Liver (tissue), 9 donors: ENCODE data around the gene KCTD16. TPM values are rescaled to one million over a fixed set of nuclear protein-coding genes. Genes with fewer than 3 reads are reported as not detected.

Source experiments
- DNase-seq: peaks from one replicate; pipeline ENCODE4 v3.0.0-alpha.2; 2017; ENCODE audit warnings: low spot score
- H3K27ac ChIP-seq, 2 donors: one replicate each; pipeline ENCODE4 v1.7.0; 2013; ENCODE audit warnings: inconsistent platforms in 2 of 2, low read length in 2 of 2, control low read depth in 1 of 2, low read depth in 1 of 2, mild to moderate bottlenecking in 1 of 2
- H3K27me3 ChIP-seq, 4 donors: one replicate each; pipeline versions ENCODE4 v1.6.1 to v1.7.0; 2013; ENCODE audit warnings: low read length in 3 of 4, inconsistent platforms in 1 of 4, mild to moderate bottlenecking in 1 of 4, moderate library complexity in 1 of 4; ENCODE audit not compliant: control insufficient read depth in 4 of 4, insufficient read depth in 4 of 4
- H3K36me3 ChIP-seq, 4 donors: one replicate each; pipeline versions ENCODE4 v1.6.1 to v1.7.0; 2013; ENCODE audit warnings: low read length in 3 of 4, mild to moderate bottlenecking in 3 of 4, low read depth in 1 of 4, moderate library complexity in 1 of 4; ENCODE audit not compliant: control insufficient read depth in 4 of 4, insufficient read depth in 3 of 4
- H3K4me1 ChIP-seq, 4 donors: one replicate each; pipeline versions ENCODE4 v1.6.1 to v1.7.0; 2013; ENCODE audit warnings: low read length in 3 of 4, mild to moderate bottlenecking in 3 of 4, moderate library complexity in 1 of 4; ENCODE audit not compliant: control insufficient read depth in 4 of 4, insufficient read depth in 4 of 4
- H3K4me3 ChIP-seq, 3 donors: one replicate each; pipeline versions ENCODE4 v1.6.1 to v1.7.0; 2013; ENCODE audit warnings: low read length in 3 of 3, control low read depth in 1 of 3, low read depth in 1 of 3, mild to moderate bottlenecking in 1 of 3
- H3K9ac ChIP-seq, 2 donors: one replicate each; pipeline ENCODE4 v1.7.0; 2013; ENCODE audit warnings: low read length in 2 of 2, mild to moderate bottlenecking in 2 of 2, moderate library complexity in 2 of 2, control low read depth in 1 of 2, low read depth in 1 of 2
- H3K9me3 ChIP-seq, 4 donors: one replicate each; pipeline versions ENCODE4 v1.6.1 to v1.7.0; 2013; ENCODE audit warnings: low read length in 3 of 4; ENCODE audit not compliant: control insufficient read depth in 4 of 4
- EGR1 ChIP-seq, 2 donors: IDR thresholded peaks; 2 replicates each; pipeline ENCODE4 v1.6.1; 2016 to 2018; ENCODE audit warnings: antibody characterized with exemption in 2 of 2, low read depth in 2 of 2
- FOXA1 ChIP-seq: IDR thresholded peaks from 2 replicates; pipeline ENCODE4 v1.6.1; 2016; ENCODE audit warnings: antibody characterized with exemption
- FOXA2 ChIP-seq: IDR thresholded peaks from 2 replicates; pipeline ENCODE4 v1.6.1; 2016; ENCODE audit warnings: antibody characterized with exemption
- GABPA ChIP-seq, 2 donors: IDR thresholded peaks in 1 of 2; conservative IDR thresholded peaks in 1 of 2; 2 replicates each; pipeline ENCODE4 v1.6.1; 2016; ENCODE audit warnings: antibody characterized with exemption in 2 of 2, mild to moderate bottlenecking in 1 of 2, moderate library complexity in 1 of 2
- HNF4A ChIP-seq, 2 donors: conservative IDR thresholded peaks; 2 replicates each; pipeline ENCODE4 v1.6.1; 2016; ENCODE audit warnings: antibody characterized with exemption in 2 of 2, mild to moderate bottlenecking in 2 of 2
- JUND ChIP-seq, 2 donors: IDR thresholded peaks; 2 replicates each; pipeline ENCODE4 v1.6.1; 2016; ENCODE audit warnings: antibody characterized with exemption in 2 of 2
- MAX ChIP-seq: IDR thresholded peaks from 2 replicates; pipeline ENCODE4 v1.6.1; 2016; ENCODE audit warnings: antibody characterized with exemption
- RAD21 ChIP-seq, 2 donors: IDR thresholded peaks; 2 replicates each; pipeline ENCODE4 v1.6.1; 2016; ENCODE audit warnings: antibody characterized with exemption in 2 of 2, mild to moderate bottlenecking in 2 of 2
- RXRA ChIP-seq, 2 donors: IDR thresholded peaks; 2 replicates each; pipeline ENCODE4 v1.6.1; 2017 to 2018; ENCODE audit warnings: antibody characterized with exemption in 2 of 2, mild to moderate bottlenecking in 1 of 2
- SP1 ChIP-seq: IDR thresholded peaks from 2 replicates; pipeline ENCODE4 v1.6.1; 2018; ENCODE audit warnings: antibody characterized with exemption, mild to moderate bottlenecking
- TAF1 ChIP-seq: conservative IDR thresholded peaks from 2 replicates; pipeline ENCODE4 v1.6.1; 2016; ENCODE audit warnings: antibody characterized with exemption, mild to moderate bottlenecking
- YY1 ChIP-seq: IDR thresholded peaks from 2 replicates; pipeline ENCODE4 v1.6.1; 2016; ENCODE audit warnings: antibody characterized with exemption, mild to moderate bottlenecking
- ZBTB33 ChIP-seq: IDR thresholded peaks from 2 replicates; pipeline ENCODE4 v1.6.1; 2016; ENCODE audit warnings: antibody characterized with exemption
- WGBS: extraction: QIAGEN DNeasy Blood & Tissue Kit; methylation state at CpG from one replicate; pipeline ENCODE4 v1.1.7; 2013; 5-methylcytosine and 5-hydroxymethylcytosine counted together
- polyA plus RNA-seq, 2 donors: library from polyadenylated mRNA; stranded (reverse) in 1 of 2; unstranded in 1 of 2; fragments of 200-250 nt in 1 of 2; fragments of >200 nt in 1 of 2; fragmentation: Nextera tagmentation in 1 of 2; extraction: Ambion mirVana in 1 of 2; gene quantifications; one replicate each; pipeline versions ENCODE4 v1.2.1 to v1.2.3, GENCODE V29; 2013 to 2015
- total RNA-seq, 2 donors: library from RNA; depleted of rRNA; stranded (reverse); fragments of >200 nt; gene quantifications; one replicate each; pipeline ENCODE4 v1.2.3, GENCODE V29; 2014
- TF ChIP-seq, protein P1 (sequence below): IDR thresholded peaks from 2 replicates; pipeline ENCODE4 v1.6.1; 2016; ENCODE audit warnings: antibody characterized with exemption
- TF ChIP-seq, protein P2 (sequence below): fragments of 150-350 bp; IDR thresholded peaks from 2 replicates; pipeline ENCODE4 v1.5.1; 2017; ENCODE audit warnings: improper control_type of control experiment, low read depth, low read length; ENCODE audit not compliant: missing input control
- TF ChIP-seq, protein P3 (sequence below): IDR thresholded peaks from 2 replicates; pipeline ENCODE4 v1.6.1; 2016; ENCODE audit warnings: antibody characterized with exemption, mild to moderate bottlenecking
- donor health status: healthy.
- donor health status: healthy.
- donor health status: healthy.
- donor health status: healthy.
- donor health status: healthy.

KCTD16 gene
- total and polyA plus RNA-seq, 4 donors, result under 0.01 to 0.05 (median 0.01) TPM; not detected in 1

- no peaks in the 10 kb centered on the region for H3K4me1 ChIP-seq
- H3K27me3 ChIP-seq, result no peaks in the 10 kb centered on the region
- no peak overlapping the region for H3K4me3 ChIP-seq
- no peak for DNase-seq
- no peak for TF ChIP-seq MAX
- TF ChIP-seq JUND (IDR thresholded peaks at IDR 0.05), result no peak
- TF ChIP-seq YY1, result no peak
- no peak for TF ChIP-seq FOXA1
- TF ChIP-seq RAD21 (IDR thresholded peaks at IDR 0.05), result no peak
- no peak for TF ChIP-seq ZBTB33
- TF ChIP-seq GABPA (IDR thresholded peaks at IDR 0.05 in 1 of 2, conservative IDR thresholded peaks at IDR 0.05 in 1 of 2), result no peak
- TF ChIP-seq TAF1, result no peak
- TF ChIP-seq FOXA2, result no peak
- TF ChIP-seq SP1, result no peak
- TF ChIP-seq EGR1 (IDR thresholded peaks at IDR 0.05; ENCODE audit: low read depth in 2 of 2), result no peak
- WGBS, result 85% methylated on average over 5 of the region's 5 CpGs
- peaks cover 0 to 3% (median 1%) of the 10 kb centered on the region in 4 donors for H3K9me3 ChIP-seq
- H3K36me3 ChIP-seq, result no peaks in the 10 kb centered on the region
- no peak overlapping the region for H3K9ac ChIP-seq
- H3K27ac ChIP-seq, result no peak overlapping the region
These were observed 208.0 kb downstream of the KCTD16 start for GRCh38 chr5:144378681-144379080.

- Histone ChIP-seq H3K36me3 (no peaks in the 10 kb centered on the region), H3K9me3 (peaks cover 0 to 3% (median 1%) of the 10 kb centered on the region in 4 donors), H3K27me3 (no peaks in the 10 kb centered on the region), H3K9ac (no peak overlapping the region), H3K27ac (no peak overlapping the region), H3K4me3 (no peak overlapping the region), H3K4me1 (no peaks in the 10 kb centered on the region)
- TF ChIP-seq RXRA (IDR thresholded peaks at IDR 0.05) (no peak), RAD21 (IDR thresholded peaks at IDR 0.05) (no peak), TAF1 (no peak)
- TF ChIP-seq, protein P1, sequence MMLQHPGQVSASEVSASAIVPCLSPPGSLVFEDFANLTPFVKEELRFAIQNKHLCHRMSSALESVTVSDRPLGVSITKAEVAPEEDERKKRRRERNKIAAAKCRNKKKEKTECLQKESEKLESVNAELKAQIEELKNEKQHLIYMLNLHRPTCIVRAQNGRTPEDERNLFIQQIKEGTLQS, result no peak
- WGBS, result 67% methylated on average over 1 of the region's 1 CpG
- no peak for DNase-seq
These were observed 214.9 kb downstream of the KCTD16 start for GRCh38 chr5:144385597-144385996.

DNA sequence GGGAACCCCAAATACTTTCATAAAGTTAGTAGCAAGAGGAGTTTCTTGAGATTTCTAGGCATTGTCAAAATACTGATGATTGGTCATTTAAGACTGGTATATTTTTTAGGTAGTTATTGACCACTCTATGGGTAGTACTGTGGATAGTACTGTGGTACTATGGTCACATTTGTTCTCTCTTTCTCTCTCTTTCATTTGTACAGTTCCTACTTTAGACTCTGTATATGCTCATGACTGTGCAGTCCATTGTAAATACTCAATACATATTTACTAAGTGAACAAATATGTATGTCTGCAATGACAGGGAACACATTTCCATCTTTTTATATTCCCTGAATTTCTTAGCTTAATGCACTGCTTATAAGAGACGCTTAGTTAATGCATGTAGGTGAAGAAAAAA, 215.6 kb downstream of the KCTD16 start:
- H3K27ac ChIP-seq, result no peak overlapping the region
- DNase-seq, result no peak
- H3K4me1 ChIP-seq, result no peaks in the 10 kb centered on the region
- 84% methylated on average over 1 of the region's 1 CpG for WGBS
- no peak overlapping the region for H3K4me3 ChIP-seq
- no peak overlapping the region for H3K9ac ChIP-seq
- H3K27me3 ChIP-seq, result no peaks in the 10 kb centered on the region
- TF ChIP-seq SP1 (no peak), YY1 (no peak), HNF4A (conservative IDR thresholded peaks at IDR 0.05) (no peak), MAX (no peak), EGR1 (IDR thresholded peaks at IDR 0.05; ENCODE audit: low read depth in 2 of 2) (no peak), FOXA2 (no peak), ZBTB33 (no peak), JUND (IDR thresholded peaks at IDR 0.05) (no peak)
- TF ChIP-seq, protein P2, sequence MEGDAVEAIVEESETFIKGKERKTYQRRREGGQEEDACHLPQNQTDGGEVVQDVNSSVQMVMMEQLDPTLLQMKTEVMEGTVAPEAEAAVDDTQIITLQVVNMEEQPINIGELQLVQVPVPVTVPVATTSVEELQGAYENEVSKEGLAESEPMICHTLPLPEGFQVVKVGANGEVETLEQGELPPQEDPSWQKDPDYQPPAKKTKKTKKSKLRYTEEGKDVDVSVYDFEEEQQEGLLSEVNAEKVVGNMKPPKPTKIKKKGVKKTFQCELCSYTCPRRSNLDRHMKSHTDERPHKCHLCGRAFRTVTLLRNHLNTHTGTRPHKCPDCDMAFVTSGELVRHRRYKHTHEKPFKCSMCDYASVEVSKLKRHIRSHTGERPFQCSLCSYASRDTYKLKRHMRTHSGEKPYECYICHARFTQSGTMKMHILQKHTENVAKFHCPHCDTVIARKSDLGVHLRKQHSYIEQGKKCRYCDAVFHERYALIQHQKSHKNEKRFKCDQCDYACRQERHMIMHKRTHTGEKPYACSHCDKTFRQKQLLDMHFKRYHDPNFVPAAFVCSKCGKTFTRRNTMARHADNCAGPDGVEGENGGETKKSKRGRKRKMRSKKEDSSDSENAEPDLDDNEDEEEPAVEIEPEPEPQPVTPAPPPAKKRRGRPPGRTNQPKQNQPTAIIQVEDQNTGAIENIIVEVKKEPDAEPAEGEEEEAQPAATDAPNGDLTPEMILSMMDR, result no peak
- TF ChIP-seq, protein P3, sequence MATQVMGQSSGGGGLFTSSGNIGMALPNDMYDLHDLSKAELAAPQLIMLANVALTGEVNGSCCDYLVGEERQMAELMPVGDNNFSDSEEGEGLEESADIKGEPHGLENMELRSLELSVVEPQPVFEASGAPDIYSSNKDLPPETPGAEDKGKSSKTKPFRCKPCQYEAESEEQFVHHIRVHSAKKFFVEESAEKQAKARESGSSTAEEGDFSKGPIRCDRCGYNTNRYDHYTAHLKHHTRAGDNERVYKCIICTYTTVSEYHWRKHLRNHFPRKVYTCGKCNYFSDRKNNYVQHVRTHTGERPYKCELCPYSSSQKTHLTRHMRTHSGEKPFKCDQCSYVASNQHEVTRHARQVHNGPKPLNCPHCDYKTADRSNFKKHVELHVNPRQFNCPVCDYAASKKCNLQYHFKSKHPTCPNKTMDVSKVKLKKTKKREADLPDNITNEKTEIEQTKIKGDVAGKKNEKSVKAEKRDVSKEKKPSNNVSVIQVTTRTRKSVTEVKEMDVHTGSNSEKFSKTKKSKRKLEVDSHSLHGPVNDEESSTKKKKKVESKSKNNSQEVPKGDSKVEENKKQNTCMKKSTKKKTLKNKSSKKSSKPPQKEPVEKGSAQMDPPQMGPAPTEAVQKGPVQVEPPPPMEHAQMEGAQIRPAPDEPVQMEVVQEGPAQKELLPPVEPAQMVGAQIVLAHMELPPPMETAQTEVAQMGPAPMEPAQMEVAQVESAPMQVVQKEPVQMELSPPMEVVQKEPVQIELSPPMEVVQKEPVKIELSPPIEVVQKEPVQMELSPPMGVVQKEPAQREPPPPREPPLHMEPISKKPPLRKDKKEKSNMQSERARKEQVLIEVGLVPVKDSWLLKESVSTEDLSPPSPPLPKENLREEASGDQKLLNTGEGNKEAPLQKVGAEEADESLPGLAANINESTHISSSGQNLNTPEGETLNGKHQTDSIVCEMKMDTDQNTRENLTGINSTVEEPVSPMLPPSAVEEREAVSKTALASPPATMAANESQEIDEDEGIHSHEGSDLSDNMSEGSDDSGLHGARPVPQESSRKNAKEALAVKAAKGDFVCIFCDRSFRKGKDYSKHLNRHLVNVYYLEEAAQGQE, result no peak
- no peaks in the 10 kb centered on the region for H3K36me3 ChIP-seq
- H3K9me3 ChIP-seq, result peaks cover 0 to 3% (median under 1%) of the 10 kb centered on the region in 4 donors
